H1 (cell line): ENCODE results near the gene ITPR1. TPM values are rescaled to one million over a fixed set of nuclear protein-coding genes. Genes with fewer than 3 reads are reported as not detected.

Experiments used
- CTCF ChIA-PET: fragments of 300-600 bp; sonication (Branson Sonifier 250); formaldehyde crosslinking; loops from one replicate; lab custom pipeline; 2021; ENCODE audit not compliant: partially characterized antibody; lab: Charles Lee
- POLR2A ChIA-PET: fragments of 300-600 bp; sonication (Branson Sonifier 250); formaldehyde crosslinking; loops from one replicate; lab custom pipeline; 2021; ENCODE audit warnings: inconsistent platforms; ENCODE audit not compliant: partially characterized antibody; lab: Charles Lee
- DNase-seq, 2 experiments: peaks; one replicate each; pipeline versions ENCODE4 v3.0.0 to v3.0.0-alpha.2; 2010 to 2022; ENCODE audit warnings: low spot score in 2 of 2, low read depth in 1 of 2, mixed read lengths in 1 of 2
- FAIRE-seq: peaks from 2 replicates; lab custom pipeline; 2011; peaks lifted over from hg19 to GRCh38; lab: Jason Lieb, UNC
- H2AFZ ChIP-seq: 2 replicates; pipeline ENCODE4 v1.8.1; 2012; ENCODE audit warnings: low read length, inconsistent platforms
- H2AK5ac ChIP-seq: 2 replicates; pipeline ENCODE4 v1.6.1; 2013; ENCODE audit warnings: low read depth, low read length
- H2BK120ac ChIP-seq: replicated peaks from 2 replicates; pipeline ENCODE3; 2013; ENCODE audit warnings: low read depth, low read length, inconsistent platforms
- H2BK12ac ChIP-seq: 2 replicates; pipeline ENCODE4 v1.6.1; 2013; ENCODE audit warnings: low read depth, low read length
- H2BK15ac ChIP-seq: 2 replicates; pipeline ENCODE4 v1.6.1; 2013; ENCODE audit warnings: low read length
- H2BK20ac ChIP-seq: 2 replicates; pipeline ENCODE4 v1.6.1; 2013; ENCODE audit warnings: low read length
- H2BK5ac ChIP-seq: 2 replicates; pipeline ENCODE4 v1.6.1; 2013; ENCODE audit warnings: low read depth, low read length
- H3K14ac ChIP-seq: 2 replicates; pipeline ENCODE4 v1.6.1; 2013; ENCODE audit warnings: inconsistent platforms; ENCODE audit not compliant: insufficient read length
- H3K18ac ChIP-seq: 2 replicates; pipeline ENCODE4 v1.6.1; 2013; ENCODE audit warnings: low read length; ENCODE audit errors: extremely low read depth
- H3K23ac ChIP-seq: 2 replicates; pipeline ENCODE4 v1.6.1; 2013; ENCODE audit warnings: inconsistent platforms; ENCODE audit not compliant: insufficient read length
- H3K23me2 ChIP-seq: 2 replicates; pipeline ENCODE4 v1.6.1; 2013; ENCODE audit warnings: low read depth, low read length
- H3K27ac ChIP-seq: 2 replicates; pipeline ENCODE4 v1.6.1; 2011; ENCODE audit warnings: low read depth, low read length, inconsistent platforms
- H3K27me3 ChIP-seq, 4 experiments: replicated peaks in 1 of 4; 1 replicate in 1 of 4; 2 replicates in 3 of 4; pipeline versions ENCODE4 v1.6.1 to v1.8.1; 2011 to 2013; ENCODE audit warnings: low read length in 3 of 4, mild to moderate bottlenecking in 3 of 4, inconsistent platforms in 2 of 4, mixed read lengths in 2 of 4, moderate library complexity in 1 of 4; ENCODE audit not compliant: control insufficient read depth in 3 of 4, insufficient read depth in 3 of 4; ENCODE audit errors: extremely low read depth in 1 of 4
- H3K36me3 ChIP-seq, 4 experiments: 2 replicates each; pipeline versions ENCODE4 v1.6.1 to v1.8.1; 2011 to 2013; ENCODE audit warnings: mild to moderate bottlenecking in 4 of 4, low read length in 3 of 4, moderate library complexity in 2 of 4, control low read depth in 1 of 4, inconsistent platforms in 1 of 4; ENCODE audit not compliant: insufficient read depth in 4 of 4, control insufficient read depth in 2 of 4
- H3K4ac ChIP-seq: replicated peaks from 2 replicates; pipeline ENCODE3; 2013; ENCODE audit warnings: low read length, low read depth, mixed read lengths, inconsistent platforms; ENCODE audit not compliant: insufficient read length
- H3K4me1 ChIP-seq, 4 experiments: replicated peaks in 1 of 4; 1 replicate in 1 of 4; 2 replicates in 3 of 4; pipeline versions ENCODE4 v1.6.1 to v1.8.1; 2011 to 2013; ENCODE audit warnings: low read length in 3 of 4, inconsistent platforms in 2 of 4, mixed read lengths in 1 of 4; ENCODE audit not compliant: insufficient read depth in 4 of 4, control insufficient read depth in 3 of 4
- H3K4me2 ChIP-seq, 2 experiments: 2 replicates each; pipeline versions ENCODE4 v1.6.1 to v1.8.1; 2011 to 2013; ENCODE audit warnings: low read depth in 2 of 2, low read length in 2 of 2, control low read depth in 1 of 2, inconsistent platforms in 1 of 2, mild to moderate bottlenecking in 1 of 2; ENCODE audit not compliant: insufficient read depth in 1 of 2
- H3K4me3 ChIP-seq, 4 experiments: fragments of 200-600, 300-600 bp in 1 of 4; sonication (generic), shearing (Covaris generic), sonication (Bioruptor Twin) in 1 of 4; 2 replicates each; pipeline versions ENCODE4 v1.5.1 to v1.8.1; 2011 to 2016; ENCODE audit warnings: low read length in 4 of 4, low read depth in 3 of 4, control low read depth in 2 of 4, inconsistent platforms in 2 of 4, mild to moderate bottlenecking in 2 of 4, mixed read lengths in 1 of 4, moderate library complexity in 1 of 4; ENCODE audit not compliant: insufficient read depth in 2 of 4; ENCODE audit errors: extremely low read depth in 1 of 4
- H3K56ac ChIP-seq: replicated peaks from 2 replicates; pipeline ENCODE3; 2013; ENCODE audit warnings: low read depth, mild to moderate bottlenecking, mixed read lengths, low read length, inconsistent platforms; ENCODE audit not compliant: insufficient read length
- H3K79me1 ChIP-seq: 2 replicates; pipeline ENCODE4 v1.6.1; 2013; ENCODE audit warnings: low read depth, low read length, control low read depth
- H3K79me2 ChIP-seq, 2 experiments: 2 replicates each; pipeline versions ENCODE4 v1.6.1 to v1.8.1; 2012 to 2013; ENCODE audit warnings: low read length in 2 of 2, mild to moderate bottlenecking in 2 of 2, inconsistent platforms in 1 of 2; ENCODE audit not compliant: insufficient read depth in 2 of 2, control insufficient read depth in 1 of 2
- H3K9ac ChIP-seq, 4 experiments: replicated peaks in 1 of 4; 1 replicate in 1 of 4; 2 replicates in 3 of 4; pipeline versions ENCODE4 v1.6.1 to v1.8.1; 2011 to 2013; ENCODE audit warnings: low read depth in 3 of 4, low read length in 3 of 4, control low read depth in 2 of 4, mild to moderate bottlenecking in 2 of 4, moderate library complexity in 2 of 4, inconsistent platforms in 1 of 4; ENCODE audit errors: extremely low read depth in 1 of 4
- H3K9me3 ChIP-seq, 2 experiments: 2 replicates each; pipeline versions ENCODE4 v1.6.1 to v1.8.1; 2012 to 2013; ENCODE audit warnings: mild to moderate bottlenecking in 2 of 2, moderate library complexity in 2 of 2, control low read depth in 1 of 2, inconsistent platforms in 1 of 2, low read depth in 1 of 2, low read length in 1 of 2, mixed read lengths in 1 of 2; ENCODE audit not compliant: insufficient read depth in 2 of 2
- H4K20me1 ChIP-seq, 2 experiments: replicated peaks in 1 of 2; 2 replicates each; pipeline versions ENCODE3 to v1.8.1; 2011 to 2013; ENCODE audit warnings: inconsistent platforms in 2 of 2, low read length in 2 of 2, mild to moderate bottlenecking in 1 of 2; ENCODE audit not compliant: insufficient read depth in 2 of 2, control insufficient read depth in 1 of 2
- H4K5ac ChIP-seq: 2 replicates; pipeline ENCODE4 v1.6.1; 2013; ENCODE audit warnings: low read length, low read depth, mixed read lengths, inconsistent platforms; ENCODE audit not compliant: insufficient read length
- H4K8ac ChIP-seq: 2 replicates; pipeline ENCODE4 v1.8.0; 2013; ENCODE audit warnings: mild to moderate bottlenecking, moderate library complexity, low read length, inconsistent platforms; ENCODE audit not compliant: insufficient read depth; ENCODE audit errors: extremely low read depth
- H4K91ac ChIP-seq: replicated peaks from 2 replicates; pipeline ENCODE3; 2013; ENCODE audit warnings: low read length, mixed read lengths, inconsistent platforms; ENCODE audit not compliant: insufficient read length
- BRCA1 ChIP-seq: IDR thresholded peaks from 2 replicates; pipeline ENCODE4 v1.6.1; 2012; ENCODE audit warnings: low read depth, low read length, improper control_type of control experiment
- CBX5 ChIP-seq: fragments of 300-800, 300-1000 bp; sonication (generic); IDR thresholded peaks from 2 replicates; pipeline ENCODE4 v1.7.1; 2016; ENCODE audit warnings: antibody characterized with exemption, low read length, low read depth
- GABPA ChIP-seq: IDR thresholded peaks from 2 replicates; pipeline ENCODE4 v1.6.1; 2011; ENCODE audit warnings: mild to moderate bottlenecking, low read length, moderate library complexity, borderline replicate concordance; ENCODE audit not compliant: insufficient read depth
- NANOG ChIP-seq: IDR thresholded peaks from 2 replicates; pipeline ENCODE4 v1.6.1; 2011; ENCODE audit warnings: low read length, low read depth, mild to moderate bottlenecking, inconsistent platforms; ENCODE audit not compliant: insufficient read depth, poor library complexity, severe bottlenecking
- PHF8 ChIP-seq: fragments of 200-600 bp; sonication (generic); conservative IDR thresholded peaks from 2 replicates; pipeline ENCODE4 v1.7.1; 2012; ENCODE audit warnings: low read depth, mild to moderate bottlenecking, inconsistent platforms, low read length, moderate library complexity
- SAP30 ChIP-seq: fragments of 300-600 bp; sonication (generic); IDR thresholded peaks from 2 replicates; pipeline ENCODE4 v1.7.1; 2012; ENCODE audit warnings: low read length, moderate library complexity, mild to moderate bottlenecking, inconsistent platforms; ENCODE audit not compliant: insufficient read depth, insufficient replicate concordance
- TAF1 ChIP-seq: IDR thresholded peaks from 2 replicates; pipeline ENCODE4 v1.6.1; 2011; ENCODE audit warnings: mild to moderate bottlenecking, low read depth, low read length
- USF2 ChIP-seq: IDR thresholded peaks from 2 replicates; pipeline ENCODE4 v1.6.1; 2011; ENCODE audit warnings: low read length, improper control_type of control experiment
- YY1 ChIP-seq: IDR thresholded peaks from 2 replicates; pipeline ENCODE4 v1.6.1; 2011; ENCODE audit warnings: low read depth, mild to moderate bottlenecking, low read length
- ZNF274 ChIP-seq: IDR thresholded peaks from 2 replicates; pipeline ENCODE4 v1.7.0; 2012; ENCODE audit warnings: low read length, borderline replicate concordance; ENCODE audit errors: extremely low read depth
- WGBS, 2 experiments: shearing (Covaris generic) in 1 of 2; methylation state at CpG; one replicate each; pipeline versions ENCODE4 v1.1.6 to v1.1.7; 2013 to 2015; ENCODE audit warnings: low lambda C conversion rate in 2 of 2, mixed read lengths in 2 of 2, inconsistent platforms in 1 of 2, low coverage in 1 of 2, missing lambda C conversion rate in 1 of 2; ENCODE audit not compliant: insufficient replicate concordance in 2 of 2, insufficient coverage in 1 of 2, insufficient read length in 1 of 2; ENCODE audit errors: extremely low coverage in 1 of 2, missing lambda C conversion rate in 1 of 2; 5-methylcytosine and 5-hydroxymethylcytosine counted together
- polyA plus RNA-seq, 7 experiments: library from polyadenylated mRNA; depleted of rRNA in 3 of 7; stranded (reverse) in 5 of 7; unstranded in 2 of 7; fragments of >200 nt in 5 of 7; fragments of 200-250 nt in 2 of 7; gene quantifications; 1 replicate in 5 of 7; 2 replicates in 1 of 7; 4 replicates in 1 of 7; pipeline versions ENCODE4 v1.2.1 to v1.2.3, GENCODE V29; 2011 to 2013; ENCODE audit warnings: missing spikeins in 2 of 7, mixed read lengths in 2 of 7
- total RNA-seq: library from RNA; stranded (reverse); fragmentation: NEBNext Ultra II Directional; extraction: Animal tissue kit (Norgen Biotek cat#: 25700); gene quantifications from 2 replicates; pipeline ENCODE4 v1.2.1, GENCODE V29; 2021

The ITPR1 gene
- total and polyA plus RNA-seq, 2 of the 8 experiments (the other 6 are each of a cell fraction or from before 2014, with no cell fraction given), result 2.5 to 16.3 TPM

DNA sequence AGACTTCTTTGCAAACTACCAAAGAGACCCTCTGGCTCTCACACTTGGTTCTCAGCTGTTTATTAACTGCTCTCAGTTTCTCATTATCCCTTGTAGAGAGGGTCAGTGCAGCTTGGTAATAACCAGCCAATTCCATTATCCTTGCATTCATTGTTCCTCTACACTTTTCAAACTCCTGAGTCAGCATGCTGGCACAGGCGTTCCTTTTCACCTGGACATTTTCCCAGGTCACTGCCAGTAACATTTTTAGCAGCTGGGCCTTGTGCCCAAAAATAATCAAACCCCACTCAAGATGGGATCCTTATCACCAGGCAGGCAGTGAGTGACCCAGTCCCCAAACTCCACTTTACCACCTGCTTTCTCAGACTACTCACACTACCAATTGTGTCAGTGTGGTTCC lies 21.2 kb upstream of the ITPR1 start:
- H3K4me3 ChIP-seq, result no peak overlapping the region
- H3K4me2 ChIP-seq, result no peak overlapping the region
- no peak overlapping the region for H3K9ac ChIP-seq
- FAIRE-seq (no peak), DNase-seq (no peak)
- H4K8ac ChIP-seq, result no peak overlapping the region
- H2BK5ac ChIP-seq, result no peak overlapping the region
- ChIA-PET CTCF (interaction anchor here (0.6 kb wide), 1 partner anchor 131 kb away, joined by 5 read pairs; no protein-coding TSS in a partner anchor), POLR2A (interaction anchor here (2.6 kb wide), 1 partner anchor 21 kb away, joined by 17 read pairs; the partner anchor contains the start of gene ITPR1)
- H3K18ac ChIP-seq, result no peak overlapping the region
- H2BK15ac ChIP-seq, result no peak overlapping the region
- H2AFZ ChIP-seq, result no peak overlapping the region
- no peaks in the 10 kb centered on the region for H3K79me1 ChIP-seq
- no peaks in the 10 kb centered on the region for H3K79me2 ChIP-seq
- 90% methylated on average over 1 of the region's 1 CpG; no CpG with 5 or more reads in 1 of the 2 experiments for WGBS, 2 experiments
- no peaks in the 10 kb centered on the region for H3K9me3 ChIP-seq
- H2BK12ac ChIP-seq, result no peak overlapping the region; the same call in 1 of the 2 replicates
- H2BK20ac ChIP-seq, result no peak overlapping the region
- H3K14ac ChIP-seq, result no peak overlapping the region
- H3K4ac ChIP-seq, result no peak overlapping the region
- no peaks in the 10 kb centered on the region; a peak in 2 of 7 replicates for H3K4me1 ChIP-seq
- no peak overlapping the region for H3K56ac ChIP-seq
- no peak overlapping the region for H3K23ac ChIP-seq
- no peak overlapping the region for H4K91ac ChIP-seq
- no peaks in the 10 kb centered on the region for H3K27me3 ChIP-seq
- TF ChIP-seq CBX5 (no peak), PHF8 (no peak), NANOG (no peak), BRCA1 (no peak), USF2 (no peak), GABPA (no peak), YY1 (no peak), TAF1 (no peak), SAP30 (no peak), ZNF274 (no peak)
- H2BK120ac ChIP-seq, result no peak overlapping the region
- H2AK5ac ChIP-seq, result no peak overlapping the region
- no peaks in the 10 kb centered on the region for H3K36me3 ChIP-seq
- H3K23me2 ChIP-seq, result 0 out of 2 replicates have a peak, but pooled peaks cover under 1% of the 10 kb centered on the region
- H4K5ac ChIP-seq, result no peak overlapping the region
- H4K20me1 ChIP-seq, result no peaks in the 10 kb centered on the region
- H3K27ac ChIP-seq, result no peak overlapping the region
